Left lung (tissue), 10 donors: ENCODE results near the gene MTHFD1L. TPM values are rescaled to one million over a fixed set of nuclear protein-coding genes. Genes with fewer than 3 reads are reported as not detected.
"Not testable (repeated sequence)": the region's sequence is repeated elsewhere in the genome, so short reads cannot be mapped to it uniquely, and the experiment has no call there.

Experiments
- ATAC-seq: fragments of 200-7000 bp; cut with Tn5 transposase; one replicate; pipeline ENCODE4 v1.9.1; 2020; ENCODE audit warnings: moderate library complexity
- DNase-seq, 4 donors: peaks; one replicate each; pipeline ENCODE4 v3.0.0-alpha.2; 2013 to 2020
- H3K27ac ChIP-seq, 2 donors: fragments of 200-600 bp; sonication (generic) in 1 of 2; one replicate each; pipeline versions ENCODE4 v1.5.0 to v1.8.0; 2020 to 2021
- H3K27me3 ChIP-seq, 2 donors: fragments of 200-600 bp; sonication (generic) in 1 of 2; one replicate each; pipeline versions ENCODE4 v1.5.0 to v1.8.0; 2020 to 2021
- H3K36me3 ChIP-seq, 2 donors: fragments of 200-600 bp; sonication (generic) in 1 of 2; one replicate each; pipeline versions ENCODE4 v1.5.0 to v1.8.0; 2020 to 2021
- H3K4me1 ChIP-seq, 2 donors: fragments of 200-600 bp; one replicate each; pipeline ENCODE4 v1.8.0; 2021
- H3K4me3 ChIP-seq, 2 donors: fragments of 200-600 bp; sonication (generic) in 1 of 2; one replicate each; pipeline versions ENCODE4 v1.5.0 to v1.8.0; 2020 to 2021; ENCODE audit warnings: mild to moderate bottlenecking in 1 of 2
- H3K9me3 ChIP-seq, 2 donors: fragments of 200-600 bp; sonication (generic) in 1 of 2; one replicate each; pipeline versions ENCODE4 v1.5.0 to v1.8.0; 2020 to 2021
- intact Hi-C, 2 donors: fragments of 100-400 bp; cut with DNase I; formaldehyde crosslinking; loops; one replicate each; pipeline versions ENCODE4 v1.11.2 to v1.14.2; 2022
- polyA plus RNA-seq, 6 donors: library from polyadenylated mRNA; unstranded; fragments of 120-200 nt; gene quantifications; one replicate each; pipeline ENCODE4 v1.2.1, GENCODE V29; 2013; ENCODE audit not compliant: insufficient read length in 6 of 6
- total RNA-seq, 2 donors: library from RNA; stranded (reverse); fragmentation: NEBNext Ultra II Directional; extraction: Animal tissue kit (Norgen Biotek cat#: 25700); gene quantifications; one replicate each; pipeline ENCODE4 v1.2.1, GENCODE V29; 2021
- TF ChIP-seq, protein P1 (sequence below), 2 donors: fragments of 200-600 bp; sonication (generic) in 1 of 2; IDR thresholded peaks; one replicate each; pipeline versions ENCODE4 v1.5.0 to v1.8.0; 2021; ENCODE audit warnings: antibody characterized with exemption in 2 of 2
- donor health status: DM: no; HTN: yes; CAD: no.
- donor health status: DM: no; HTN: no; CAD: no.

Gene MTHFD1L
- total and polyA plus RNA-seq, 8 donors = 11.9 to 38.2 (median 16.0) TPM

DNA sequence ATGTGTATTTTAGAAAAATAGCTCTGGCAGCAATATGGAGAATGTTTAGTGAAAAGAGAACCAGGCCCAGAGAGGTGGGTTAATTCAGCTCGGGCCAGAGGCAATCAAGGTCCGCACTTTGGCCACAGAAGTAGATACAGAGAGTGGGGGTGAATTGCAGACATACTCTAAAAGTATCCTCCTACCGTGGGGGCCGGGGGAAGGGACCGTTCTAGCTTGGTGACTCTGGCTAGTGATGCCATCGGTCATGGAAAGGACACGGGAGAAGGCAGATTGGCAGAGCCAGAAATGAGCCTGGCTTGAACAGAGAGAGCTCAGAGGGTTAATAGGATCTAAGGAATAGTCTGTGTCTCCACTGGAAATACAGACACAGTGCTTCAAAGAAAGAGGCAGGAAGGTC is 173.1 kb downstream of the MTHFD1L start:
- DNase-seq (no peak), ATAC-seq (no peak)
- intact Hi-C loops = no loop called here
- Histone ChIP-seq H3K9me3 (no peaks in the 10 kb centered on the region), H3K27ac (no peak overlapping the region), H3K36me3 (peaks cover 5 to 19% of the 10 kb centered on the region in 2 donors), H3K27me3 (no peaks in the 10 kb centered on the region), H3K4me1 (peaks cover 0 to 24% of the 10 kb centered on the region in 2 donors), H3K4me3 (no peak overlapping the region)
- TF ChIP-seq, protein P1, sequence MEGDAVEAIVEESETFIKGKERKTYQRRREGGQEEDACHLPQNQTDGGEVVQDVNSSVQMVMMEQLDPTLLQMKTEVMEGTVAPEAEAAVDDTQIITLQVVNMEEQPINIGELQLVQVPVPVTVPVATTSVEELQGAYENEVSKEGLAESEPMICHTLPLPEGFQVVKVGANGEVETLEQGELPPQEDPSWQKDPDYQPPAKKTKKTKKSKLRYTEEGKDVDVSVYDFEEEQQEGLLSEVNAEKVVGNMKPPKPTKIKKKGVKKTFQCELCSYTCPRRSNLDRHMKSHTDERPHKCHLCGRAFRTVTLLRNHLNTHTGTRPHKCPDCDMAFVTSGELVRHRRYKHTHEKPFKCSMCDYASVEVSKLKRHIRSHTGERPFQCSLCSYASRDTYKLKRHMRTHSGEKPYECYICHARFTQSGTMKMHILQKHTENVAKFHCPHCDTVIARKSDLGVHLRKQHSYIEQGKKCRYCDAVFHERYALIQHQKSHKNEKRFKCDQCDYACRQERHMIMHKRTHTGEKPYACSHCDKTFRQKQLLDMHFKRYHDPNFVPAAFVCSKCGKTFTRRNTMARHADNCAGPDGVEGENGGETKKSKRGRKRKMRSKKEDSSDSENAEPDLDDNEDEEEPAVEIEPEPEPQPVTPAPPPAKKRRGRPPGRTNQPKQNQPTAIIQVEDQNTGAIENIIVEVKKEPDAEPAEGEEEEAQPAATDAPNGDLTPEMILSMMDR (IDR thresholded peaks at IDR 0.05) = no peak

DNA sequence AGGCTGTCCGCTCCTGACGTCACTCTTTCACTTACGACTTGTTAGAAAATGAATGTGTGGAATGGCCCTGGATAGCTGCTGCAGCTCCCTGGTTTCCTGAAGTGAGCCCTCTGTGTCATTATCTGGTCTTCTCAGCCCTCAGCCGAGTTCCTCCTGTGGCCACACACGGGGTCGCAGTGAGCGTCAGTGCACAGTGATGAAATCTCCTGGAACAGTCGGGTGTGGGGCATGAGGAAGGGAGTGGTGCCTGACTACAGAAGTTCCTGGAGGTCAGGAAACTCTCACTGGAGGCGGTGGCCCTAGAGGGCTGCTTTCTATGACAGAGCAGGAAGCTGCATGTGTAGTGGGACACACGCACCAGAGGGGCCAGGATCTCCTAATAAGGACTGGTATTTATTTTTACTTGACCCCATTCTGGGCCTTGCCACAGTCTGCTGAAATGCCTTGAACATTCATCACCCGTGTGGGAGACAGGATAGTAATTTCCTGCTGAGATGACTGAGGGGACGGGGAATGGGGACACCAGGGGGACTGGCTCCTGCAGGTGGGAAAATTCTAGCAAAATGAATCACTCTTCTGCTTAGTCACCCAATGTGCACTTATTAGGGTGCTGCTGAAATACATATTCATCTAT is 175.5 kb downstream of the MTHFD1L start:
- Histone ChIP-seq H3K36me3 (peaks cover 0 to 12% of the 10 kb centered on the region in 2 donors), H3K4me1 (peaks cover 0 to 31% of the 10 kb centered on the region in 2 donors), H3K27ac (peak overlapping the region; percentile 62 to 64)
- intact Hi-C loops, H3K27me3 ChIP-seq, H3K9me3 ChIP-seq, H3K4me3 ChIP-seq: not testable (repeated sequence)
- TF ChIP-seq, protein P1 (IDR thresholded peaks at IDR 0.05) = peak in 1 of 2 donors; percentile 27
- peak in 2 of 4 donors; percentile 78 to 81 for DNase-seq
- ATAC-seq = peak; percentile 81

DNA sequence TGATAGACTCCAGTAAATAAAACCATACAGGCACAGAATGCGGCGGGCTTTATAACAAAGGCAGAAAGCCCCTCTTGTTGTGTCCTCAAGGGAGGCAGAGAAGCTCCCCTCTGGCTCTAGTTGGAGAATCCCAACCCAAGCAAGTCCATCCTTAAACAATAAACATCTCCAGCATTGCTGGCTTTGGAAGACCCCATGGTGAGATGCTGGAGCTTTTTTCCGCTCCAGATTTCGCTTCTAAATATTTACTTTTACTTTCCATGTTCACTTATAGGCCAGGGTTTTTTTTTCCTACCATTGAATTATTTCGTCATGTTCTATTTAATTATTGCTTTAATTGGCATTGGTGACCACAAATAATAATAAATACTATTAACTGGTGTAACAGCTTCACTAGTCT is 176.2 kb downstream of the MTHFD1L start:
- DNase-seq (no peak), ATAC-seq (no peak)
- H3K27ac ChIP-seq = peak overlapping the region; percentile 62 to 64
- intact Hi-C loops = no loop called here
- peaks cover 0 to 31% of the 10 kb centered on the region in 2 donors for H3K4me1 ChIP-seq
- H3K9me3 ChIP-seq = no peaks in the 10 kb centered on the region
- H3K4me3 ChIP-seq = no peak overlapping the region
- no peaks in the 10 kb centered on the region for H3K27me3 ChIP-seq
- peaks cover 0 to 12% of the 10 kb centered on the region in 2 donors for H3K36me3 ChIP-seq
- TF ChIP-seq, protein P1 (IDR thresholded peaks at IDR 0.05) = no peak

DNA sequence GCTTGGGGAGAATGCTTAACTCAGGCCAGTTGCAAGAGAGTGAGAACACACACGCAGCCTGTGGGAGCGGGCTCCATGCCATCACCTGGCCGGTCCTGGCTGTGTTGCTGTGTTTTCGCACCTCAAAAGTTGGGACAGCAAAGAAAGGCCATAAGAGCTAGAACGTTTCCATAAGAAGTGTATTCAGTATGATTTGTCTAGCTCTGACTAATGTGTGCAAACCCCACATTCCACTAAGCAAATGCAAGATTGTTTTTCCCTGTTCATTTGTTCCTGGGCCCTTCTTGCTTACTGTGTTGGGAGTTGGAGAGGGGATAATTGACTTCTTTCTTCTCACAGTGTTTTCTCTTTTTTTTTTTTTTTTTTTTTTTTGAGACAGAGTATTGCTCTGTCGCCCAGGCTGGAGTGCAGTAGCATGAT is 177.4 kb downstream of the MTHFD1L start:
- H3K9me3 ChIP-seq, DNase-seq, H3K4me3 ChIP-seq, H3K27me3 ChIP-seq, H3K27ac ChIP-seq, intact Hi-C loops, ATAC-seq, H3K36me3 ChIP-seq: not testable (repeated sequence)
- peaks cover 0 to 26% of the 10 kb centered on the region in 2 donors for H3K4me1 ChIP-seq

DNA sequence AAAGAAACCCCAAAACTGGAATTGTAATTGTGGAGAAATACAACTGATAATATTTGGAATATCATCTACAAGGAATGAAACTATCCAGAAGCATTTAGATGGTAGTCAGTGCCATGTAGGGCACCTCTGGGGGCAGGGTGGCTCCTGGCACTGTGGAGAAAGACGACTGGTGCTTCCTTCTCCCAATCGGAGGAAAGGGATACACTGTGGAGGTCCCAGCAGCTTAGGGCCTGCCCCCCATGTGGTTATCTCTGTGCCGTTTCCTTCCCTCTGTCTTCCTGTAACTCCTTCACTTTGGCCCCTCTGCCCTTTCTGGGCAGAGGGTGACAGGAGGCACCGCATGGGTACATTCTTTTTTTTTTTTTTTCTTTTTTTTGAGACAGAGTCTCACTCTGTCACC is 178.4 kb downstream of the MTHFD1L start:
- H3K27ac ChIP-seq = peak overlapping the region in 1 of 2 donors; percentile 57
- ATAC-seq = no peak
- no peak overlapping the region for H3K4me3 ChIP-seq
- intact Hi-C loops = no loop called here
- peaks cover 0 to 26% of the 10 kb centered on the region in 2 donors for H3K4me1 ChIP-seq
- no peaks in the 10 kb centered on the region for H3K27me3 ChIP-seq
- no peaks in the 10 kb centered on the region for H3K36me3 ChIP-seq
- TF ChIP-seq, protein P1 (IDR thresholded peaks at IDR 0.05) = no peak
- no peaks in the 10 kb centered on the region for H3K9me3 ChIP-seq
- DNase-seq = no peak
